Liver (tissue), 9 donors: Measurements from ENCODE around the gene CT47A1. TPM values are rescaled to one million over a fixed set of nuclear protein-coding genes. Genes with fewer than 3 reads are reported as not detected.

Experiments
- DNase-seq: peaks from one replicate; pipeline ENCODE4 v3.0.0-alpha.2; 2017; ENCODE audit warnings: low spot score
- H3K27ac ChIP-seq, 2 donors: one replicate each; pipeline ENCODE4 v1.7.0; 2013; ENCODE audit warnings: inconsistent platforms in 2 of 2, low read length in 2 of 2, control low read depth in 1 of 2, low read depth in 1 of 2, mild to moderate bottlenecking in 1 of 2
- H3K27me3 ChIP-seq, 4 donors: one replicate each; pipeline versions ENCODE4 v1.6.1 to v1.7.0; 2013; ENCODE audit warnings: low read length in 3 of 4, inconsistent platforms in 1 of 4, mild to moderate bottlenecking in 1 of 4, moderate library complexity in 1 of 4; ENCODE audit not compliant: control insufficient read depth in 4 of 4, insufficient read depth in 4 of 4
- H3K36me3 ChIP-seq, 4 donors: one replicate each; pipeline versions ENCODE4 v1.6.1 to v1.7.0; 2013; ENCODE audit warnings: low read length in 3 of 4, mild to moderate bottlenecking in 3 of 4, low read depth in 1 of 4, moderate library complexity in 1 of 4; ENCODE audit not compliant: control insufficient read depth in 4 of 4, insufficient read depth in 3 of 4
- H3K4me1 ChIP-seq, 4 donors: one replicate each; pipeline versions ENCODE4 v1.6.1 to v1.7.0; 2013; ENCODE audit warnings: low read length in 3 of 4, mild to moderate bottlenecking in 3 of 4, moderate library complexity in 1 of 4; ENCODE audit not compliant: control insufficient read depth in 4 of 4, insufficient read depth in 4 of 4
- H3K4me3 ChIP-seq, 3 donors: one replicate each; pipeline versions ENCODE4 v1.6.1 to v1.7.0; 2013; ENCODE audit warnings: low read length in 3 of 3, control low read depth in 1 of 3, low read depth in 1 of 3, mild to moderate bottlenecking in 1 of 3
- H3K9ac ChIP-seq, 2 donors: one replicate each; pipeline ENCODE4 v1.7.0; 2013; ENCODE audit warnings: low read length in 2 of 2, mild to moderate bottlenecking in 2 of 2, moderate library complexity in 2 of 2, control low read depth in 1 of 2, low read depth in 1 of 2
- H3K9me3 ChIP-seq, 4 donors: one replicate each; pipeline versions ENCODE4 v1.6.1 to v1.7.0; 2013; ENCODE audit warnings: low read length in 3 of 4; ENCODE audit not compliant: control insufficient read depth in 4 of 4
- ATF3 ChIP-seq: IDR thresholded peaks from 2 replicates; pipeline ENCODE4 v1.6.1; 2016; ENCODE audit warnings: antibody characterized with exemption
- CTCF ChIP-seq: fragments of 150-350 bp; IDR thresholded peaks from 2 replicates; pipeline ENCODE4 v1.5.1; 2017; ENCODE audit warnings: improper control_type of control experiment, low read depth, low read length; ENCODE audit not compliant: missing input control
- EGR1 ChIP-seq, 2 donors: IDR thresholded peaks; 2 replicates each; pipeline ENCODE4 v1.6.1; 2016 to 2018; ENCODE audit warnings: antibody characterized with exemption in 2 of 2, low read depth in 2 of 2
- FOXA1 ChIP-seq: IDR thresholded peaks from 2 replicates; pipeline ENCODE4 v1.6.1; 2016; ENCODE audit warnings: antibody characterized with exemption
- FOXA2 ChIP-seq: IDR thresholded peaks from 2 replicates; pipeline ENCODE4 v1.6.1; 2016; ENCODE audit warnings: antibody characterized with exemption
- GABPA ChIP-seq, 2 donors: IDR thresholded peaks in 1 of 2; conservative IDR thresholded peaks in 1 of 2; 2 replicates each; pipeline ENCODE4 v1.6.1; 2016; ENCODE audit warnings: antibody characterized with exemption in 2 of 2, mild to moderate bottlenecking in 1 of 2, moderate library complexity in 1 of 2
- HNF4A ChIP-seq, 2 donors: conservative IDR thresholded peaks; 2 replicates each; pipeline ENCODE4 v1.6.1; 2016; ENCODE audit warnings: antibody characterized with exemption in 2 of 2, mild to moderate bottlenecking in 2 of 2
- HNF4G ChIP-seq: IDR thresholded peaks from 2 replicates; pipeline ENCODE4 v1.6.1; 2016; ENCODE audit warnings: antibody characterized with exemption
- JUND ChIP-seq, 2 donors: IDR thresholded peaks; 2 replicates each; pipeline ENCODE4 v1.6.1; 2016; ENCODE audit warnings: antibody characterized with exemption in 2 of 2
- NR2F2 ChIP-seq: IDR thresholded peaks from 2 replicates; pipeline ENCODE4 v1.6.1; 2016; ENCODE audit warnings: antibody characterized with exemption
- RAD21 ChIP-seq, 2 donors: IDR thresholded peaks; 2 replicates each; pipeline ENCODE4 v1.6.1; 2016; ENCODE audit warnings: antibody characterized with exemption in 2 of 2, mild to moderate bottlenecking in 2 of 2
- REST ChIP-seq: IDR thresholded peaks from 2 replicates; pipeline ENCODE4 v1.6.1; 2016; ENCODE audit warnings: antibody characterized with exemption, mild to moderate bottlenecking
- RXRA ChIP-seq, 2 donors: IDR thresholded peaks; 2 replicates each; pipeline ENCODE4 v1.6.1; 2017 to 2018; ENCODE audit warnings: antibody characterized with exemption in 2 of 2, mild to moderate bottlenecking in 1 of 2
- SP1 ChIP-seq: IDR thresholded peaks from 2 replicates; pipeline ENCODE4 v1.6.1; 2018; ENCODE audit warnings: antibody characterized with exemption, mild to moderate bottlenecking
- TAF1 ChIP-seq: conservative IDR thresholded peaks from 2 replicates; pipeline ENCODE4 v1.6.1; 2016; ENCODE audit warnings: antibody characterized with exemption, mild to moderate bottlenecking
- YY1 ChIP-seq: IDR thresholded peaks from 2 replicates; pipeline ENCODE4 v1.6.1; 2016; ENCODE audit warnings: antibody characterized with exemption, mild to moderate bottlenecking
- ZBTB33 ChIP-seq: IDR thresholded peaks from 2 replicates; pipeline ENCODE4 v1.6.1; 2016; ENCODE audit warnings: antibody characterized with exemption
- WGBS: extraction: QIAGEN DNeasy Blood & Tissue Kit; methylation state at CpG from one replicate; pipeline ENCODE4 v1.1.7; 2013; 5-methylcytosine and 5-hydroxymethylcytosine counted together
- polyA plus RNA-seq, 2 donors: library from polyadenylated mRNA; stranded (reverse) in 1 of 2; unstranded in 1 of 2; fragments of 200-250 nt in 1 of 2; fragments of >200 nt in 1 of 2; fragmentation: Nextera tagmentation in 1 of 2; extraction: Ambion mirVana in 1 of 2; gene quantifications; one replicate each; pipeline versions ENCODE4 v1.2.1 to v1.2.3, GENCODE V29; 2013 to 2015
- total RNA-seq, 2 donors: library from RNA; depleted of rRNA; stranded (reverse); fragments of >200 nt; gene quantifications; one replicate each; pipeline ENCODE4 v1.2.3, GENCODE V29; 2014
- donor health status: healthy.
- donor health status: healthy.
- donor health status: healthy.
- donor health status: healthy.
- donor health status: healthy.

Gene CT47A1
- total and polyA plus RNA-seq, 4 donors, result not detected

- DNase-seq, result no peak
- WGBS, result 40% methylated on average over 1 of the region's 1 CpG
These were observed 23.4 kb upstream of the CT47A1 start for GRCh38 chrX:121008920-121009319.

GRCh38 chrX:121000589-121000988 is 15.0 kb upstream of the CT47A1 start:
- WGBS, result 37% methylated on average over 4 of the region's 4 CpGs
- H3K36me3 ChIP-seq, result no peaks in the 10 kb centered on the region
- no peaks in the 10 kb centered on the region for H3K4me1 ChIP-seq
- DNase-seq, result no peak
- no peak overlapping the region for H3K9ac ChIP-seq
- no peak overlapping the region for H3K4me3 ChIP-seq
- H3K27me3 ChIP-seq, result no peaks in the 10 kb centered on the region
- H3K9me3 ChIP-seq, result no peaks in the 10 kb centered on the region
- H3K27ac ChIP-seq, result no peak overlapping the region
- TF ChIP-seq RXRA (IDR thresholded peaks at IDR 0.05), result no peak
- TF ChIP-seq ZBTB33, result no peak
- TF ChIP-seq JUND (IDR thresholded peaks at IDR 0.05), result no peak
- no peak for TF ChIP-seq NR2F2
- no peak for TF ChIP-seq GABPA (IDR thresholded peaks at IDR 0.05 in 1 of 2, conservative IDR thresholded peaks at IDR 0.05 in 1 of 2)
- TF ChIP-seq HNF4A (conservative IDR thresholded peaks at IDR 0.05), result no peak
- TF ChIP-seq HNF4G, result no peak
- peak; percentile 39 for TF ChIP-seq CTCF
- no peak for TF ChIP-seq TAF1
- TF ChIP-seq REST, result no peak
- TF ChIP-seq RAD21 (IDR thresholded peaks at IDR 0.05), result peak; percentile 73 to 83
- no peak for TF ChIP-seq EGR1 (IDR thresholded peaks at IDR 0.05; ENCODE audit: low read depth in 2 of 2)
- TF ChIP-seq YY1, result no peak

More at GRCh38 chrX:121008920-121009319, 23.4 kb upstream of the CT47A1 start:
- H3K4me3 ChIP-seq, result no peak overlapping the region
- no peak overlapping the region for H3K9ac ChIP-seq
- peaks cover 0 to 6% (median 4%) of the 10 kb centered on the region in 4 donors for H3K4me1 ChIP-seq
- H3K27me3 ChIP-seq, result no peaks in the 10 kb centered on the region
- H3K36me3 ChIP-seq, result no peaks in the 10 kb centered on the region
- H3K27ac ChIP-seq, result no peak overlapping the region
- peaks cover 0 to 2% (median 0%) of the 10 kb centered on the region in 4 donors for H3K9me3 ChIP-seq
- TF ChIP-seq FOXA2, result no peak
- TF ChIP-seq ATF3, result no peak
- no peak for TF ChIP-seq RAD21 (IDR thresholded peaks at IDR 0.05)
- no peak for TF ChIP-seq YY1
- TF ChIP-seq TAF1, result no peak
- peak in 1 of 2 donors; percentile 49 for TF ChIP-seq HNF4A (conservative IDR thresholded peaks at IDR 0.05)
- no peak for TF ChIP-seq NR2F2
- no peak for TF ChIP-seq JUND (IDR thresholded peaks at IDR 0.05)
- TF ChIP-seq SP1, result peak; percentile 25
- no peak for TF ChIP-seq REST
- no peak for TF ChIP-seq RXRA (IDR thresholded peaks at IDR 0.05)
- no peak for TF ChIP-seq EGR1 (IDR thresholded peaks at IDR 0.05; ENCODE audit: low read depth in 2 of 2)
- no peak for TF ChIP-seq FOXA1
